Measurements from ENCODE around the gene FHOD1. TPM values are rescaled to one million over a fixed set of nuclear protein-coding genes. Genes with fewer than 3 reads are reported as not detected.

Gene FHOD1
- total RNA-seq, 4 donors from 2014 or later: 7.7 to 28.8 (median 15.3) TPM

DNA sequence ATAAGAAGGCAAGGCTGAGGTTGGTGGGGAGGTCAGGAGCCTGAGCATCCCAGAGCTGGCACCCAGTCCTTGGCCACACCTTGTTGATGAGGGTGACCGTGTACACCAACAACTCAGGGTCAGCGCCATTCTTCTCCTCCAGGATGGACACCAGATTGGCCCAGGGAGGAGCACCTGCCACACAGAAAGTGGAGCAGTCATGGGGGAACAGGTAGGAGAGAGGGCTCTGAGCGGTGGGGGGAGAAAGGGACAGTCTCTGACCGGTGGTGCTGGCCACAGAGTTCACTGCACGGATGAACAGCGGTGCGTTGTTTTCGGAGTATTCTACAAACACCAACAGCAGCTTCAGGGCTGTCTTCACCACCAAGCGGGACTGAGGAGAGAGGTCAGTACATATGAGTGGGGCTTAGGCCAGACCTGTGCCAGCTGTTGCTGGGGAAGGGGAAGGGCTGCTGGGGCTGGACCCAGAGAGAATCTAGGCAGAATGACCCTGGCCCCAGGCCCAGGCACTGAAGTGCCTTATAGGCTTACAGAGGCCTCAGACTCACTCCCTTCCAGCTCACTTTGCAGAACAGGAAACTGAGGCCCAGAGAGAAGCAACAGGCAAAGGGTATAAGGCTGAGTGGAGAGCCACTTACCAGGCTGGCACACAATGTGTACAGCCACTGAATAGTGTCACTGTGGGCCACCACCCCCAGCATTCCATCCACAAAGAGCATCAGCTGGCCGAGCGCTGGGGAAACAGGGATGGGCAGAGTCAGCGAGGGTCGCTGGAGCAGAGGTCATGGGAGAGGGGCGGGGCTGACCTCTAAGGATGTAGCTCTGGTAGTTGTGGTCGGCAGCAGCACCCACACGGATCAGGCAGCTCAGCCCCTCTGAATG, 9.6 kb downstream of the FHOD1 start:
- H3K4me1 ChIP-seq: peaks cover 26% of the 10 kb centered on the region
- DNase-seq (ENCODE audit: low spot score in 2 of 2): no peak
- WGBS: 84% methylated on average over 16 of the region's 16 CpGs
- TF ChIP-seq POLR2A (IDR thresholded peaks at IDR 0.05): no peak
- TF ChIP-seq POLR2AphosphoS5 (IDR thresholded peaks at IDR 0.05): no peak
- TF ChIP-seq, protein P1, sequence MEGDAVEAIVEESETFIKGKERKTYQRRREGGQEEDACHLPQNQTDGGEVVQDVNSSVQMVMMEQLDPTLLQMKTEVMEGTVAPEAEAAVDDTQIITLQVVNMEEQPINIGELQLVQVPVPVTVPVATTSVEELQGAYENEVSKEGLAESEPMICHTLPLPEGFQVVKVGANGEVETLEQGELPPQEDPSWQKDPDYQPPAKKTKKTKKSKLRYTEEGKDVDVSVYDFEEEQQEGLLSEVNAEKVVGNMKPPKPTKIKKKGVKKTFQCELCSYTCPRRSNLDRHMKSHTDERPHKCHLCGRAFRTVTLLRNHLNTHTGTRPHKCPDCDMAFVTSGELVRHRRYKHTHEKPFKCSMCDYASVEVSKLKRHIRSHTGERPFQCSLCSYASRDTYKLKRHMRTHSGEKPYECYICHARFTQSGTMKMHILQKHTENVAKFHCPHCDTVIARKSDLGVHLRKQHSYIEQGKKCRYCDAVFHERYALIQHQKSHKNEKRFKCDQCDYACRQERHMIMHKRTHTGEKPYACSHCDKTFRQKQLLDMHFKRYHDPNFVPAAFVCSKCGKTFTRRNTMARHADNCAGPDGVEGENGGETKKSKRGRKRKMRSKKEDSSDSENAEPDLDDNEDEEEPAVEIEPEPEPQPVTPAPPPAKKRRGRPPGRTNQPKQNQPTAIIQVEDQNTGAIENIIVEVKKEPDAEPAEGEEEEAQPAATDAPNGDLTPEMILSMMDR (IDR thresholded peaks at IDR 0.05): no peak
- no peak for TF ChIP-seq EP300 (IDR thresholded peaks at IDR 0.05)
- no peaks in the 10 kb centered on the region for H3K27me3 ChIP-seq
- H3K36me3 ChIP-seq: peaks cover 66% of the 10 kb centered on the region
- H3K4me3 ChIP-seq: no peak overlapping the region
- no peaks in the 10 kb centered on the region for H3K9me3 ChIP-seq
- no peak overlapping the region for H3K27ac ChIP-seq

GRCh38 chr16:67236563-67237395, 10.5 kb downstream of the FHOD1 start:
- peaks cover 70% of the 10 kb centered on the region for H3K36me3 ChIP-seq
- 76% methylated on average over 46 of the region's 50 CpGs for WGBS
- H3K9me3 ChIP-seq: no peaks in the 10 kb centered on the region
- TF ChIP-seq POLR2AphosphoS5 (IDR thresholded peaks at IDR 0.05) (no peak), EP300 (IDR thresholded peaks at IDR 0.05) (no peak), POLR2A (IDR thresholded peaks at IDR 0.05) (no peak)
- TF ChIP-seq, protein P1 (IDR thresholded peaks at IDR 0.05): no peak
- peaks cover 17% of the 10 kb centered on the region for H3K4me1 ChIP-seq
- DNase-seq (ENCODE audit: low spot score in 2 of 2): peak in 1 of 2 donors; percentile 80
- H3K27me3 ChIP-seq: no peaks in the 10 kb centered on the region
- peak overlapping the region; percentile 56 for H3K27ac ChIP-seq
- no peak overlapping the region for H3K4me3 ChIP-seq

DNA sequence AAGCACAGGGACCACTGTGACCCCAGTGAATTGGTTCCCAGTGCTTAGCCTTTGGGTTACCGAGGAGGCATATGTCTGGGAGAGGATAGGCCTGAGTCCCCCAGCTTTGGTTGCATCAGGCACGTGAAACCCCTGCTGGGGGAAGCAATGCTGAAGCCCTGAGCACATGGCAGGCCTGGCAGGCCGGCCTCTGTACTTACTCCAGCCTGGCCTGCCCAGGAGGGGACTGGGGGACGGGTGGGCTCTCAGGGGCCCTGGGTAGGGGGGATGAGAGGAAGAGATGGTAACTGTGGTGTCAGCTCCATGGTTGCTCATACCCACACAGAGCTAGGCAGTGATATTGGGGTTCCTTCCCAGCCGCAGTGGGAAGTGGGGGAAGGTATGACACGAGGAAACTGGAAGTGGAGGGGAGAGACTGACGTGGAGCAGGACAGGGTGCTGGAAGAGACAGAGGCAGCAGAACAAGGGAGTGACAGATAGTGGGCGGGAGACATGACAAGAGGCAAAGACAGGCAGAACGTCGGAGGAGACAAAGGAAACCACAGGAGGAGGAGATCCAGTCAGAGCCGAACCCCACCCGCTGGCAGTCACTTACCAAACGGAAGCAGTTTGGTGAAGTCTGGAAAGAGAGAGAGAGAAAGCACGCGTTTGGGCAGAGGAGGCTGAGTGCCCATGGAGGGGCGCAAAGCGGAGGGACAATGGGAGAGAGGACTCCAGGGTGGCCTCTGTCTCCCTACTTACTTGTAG, 11.3 kb downstream of the FHOD1 start:
- Histone ChIP-seq H3K27me3 (no peaks in the 10 kb centered on the region), H3K9me3 (no peaks in the 10 kb centered on the region), H3K36me3 (peaks cover 78% of the 10 kb centered on the region), H3K27ac (peak overlapping the region; percentile 56), H3K4me1 (peaks cover 9% of the 10 kb centered on the region), H3K4me3 (no peak overlapping the region)
- 76% methylated on average over 17 of the region's 17 CpGs for WGBS
- TF ChIP-seq, protein P1 (IDR thresholded peaks at IDR 0.05): no peak
- TF ChIP-seq POLR2AphosphoS5 (IDR thresholded peaks at IDR 0.05): no peak
- TF ChIP-seq POLR2A (IDR thresholded peaks at IDR 0.05): no peak
- TF ChIP-seq EP300 (IDR thresholded peaks at IDR 0.05): no peak
- no peak for DNase-seq (ENCODE audit: low spot score in 2 of 2)

DNA sequence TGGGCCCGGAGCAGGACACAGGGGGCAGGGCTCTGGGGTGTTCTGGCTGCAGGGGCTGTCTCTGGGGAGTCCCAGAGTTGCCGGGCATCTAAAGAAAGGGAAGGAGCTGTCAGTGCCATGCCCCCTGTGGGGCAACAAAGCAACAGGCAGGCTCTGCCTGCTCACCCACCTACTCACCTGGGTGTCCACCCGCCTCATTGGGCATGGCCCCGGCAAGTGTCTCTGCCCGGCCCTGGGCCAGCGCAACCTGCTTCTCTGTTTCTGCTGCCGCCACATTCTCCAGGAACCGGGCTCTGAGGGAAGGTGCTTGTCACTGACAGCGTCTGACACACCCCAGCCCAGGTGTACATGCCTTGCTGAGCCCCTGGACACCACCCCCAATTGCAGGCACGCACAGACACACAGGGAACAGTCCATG, 13.1 kb downstream of the FHOD1 start:
- TF ChIP-seq POLR2AphosphoS5 (IDR thresholded peaks at IDR 0.05) (no peak), EP300 (IDR thresholded peaks at IDR 0.05) (no peak), POLR2A (IDR thresholded peaks at IDR 0.05) (no peak)
- TF ChIP-seq, protein P1 (IDR thresholded peaks at IDR 0.05): no peak
- Histone ChIP-seq H3K27me3 (no peaks in the 10 kb centered on the region), H3K36me3 (peaks cover 91% of the 10 kb centered on the region), H3K4me1 (no peaks in the 10 kb centered on the region), H3K9me3 (no peaks in the 10 kb centered on the region), H3K27ac (no peak overlapping the region), H3K4me3 (no peak overlapping the region)
- DNase-seq (ENCODE audit: low spot score in 2 of 2): no peak
- WGBS: 82% methylated on average over 9 of the region's 10 CpGs

Data from suprapubic skin (tissue), 4 donors.